UCSD-AML1 (cell line): Measurements from ENCODE around the gene TMEM267.
"Not testable (repeated sequence)": the region's sequence is repeated elsewhere in the genome, so short reads cannot be mapped to it uniquely, and the experiment has no call there.

Experiments
- DNase-seq: peaks from one replicate; lab custom pipeline; 2025; ENCODE audit not compliant: unreplicated experiment; lab: John Stamatoyannopoulos, UW

The TMEM267 gene

GRCh38 chr5:43411495-43411894, 72.2 kb downstream of the TMEM267 start:
- no peak for DNase-seq

GRCh38 chr5:43410414-43410813, 73.3 kb downstream of the TMEM267 start:
- no peak for DNase-seq

- DNase-seq: no peak
Measured at GRCh38 chr5:43409809-43410271, 73.8 kb downstream of the TMEM267 start.

- DNase-seq: not testable (repeated sequence)
Measured at GRCh38 chr5:43402524-43403066, 81.1 kb downstream of the TMEM267 start.

GRCh38 chr5:43401827-43402226, 81.8 kb downstream of the TMEM267 start:
- peak; percentile 12 for DNase-seq

- no peak for DNase-seq
Measured at GRCh38 chr5:43400082-43400481, 83.6 kb downstream of the TMEM267 start.

- peak; percentile 18 for DNase-seq
Measured at GRCh38 chr5:43396762-43397304, 86.8 kb downstream of the TMEM267 start.
